GM12878 (cell line): ENCODE results near the gene GLOD5. TPM values are rescaled to one million over a fixed set of nuclear protein-coding genes. Genes with fewer than 3 reads are reported as not detected.

Experiments used
- ATAC-seq: fragments of 200-7000 bp; cut with Tn5 transposase; 3 replicates; pipeline ENCODE4 v1.9.1; 2020; ENCODE audit warnings: mild to moderate bottlenecking, moderate library complexity
- BruUV-seq: library from RNA; stranded (reverse); fragments of 400-500 nt; replicated peaks from 2 replicates; lab custom pipeline; 2021; lab: Mats Ljungman, UMichigan
- CTCF ChIA-PET: fragments of 300-600 bp; sonication (Branson Sonifier 250); formaldehyde crosslinking; extraction: SDS; loops from one replicate; lab custom pipeline; 2021; ENCODE audit warnings: inconsistent platforms; lab: Yijun Ruan, JAX
- POLR2A ChIA-PET: fragments of 350-600 bp; formaldehyde crosslinking; extraction: SDS; loops from one replicate; lab custom pipeline; 2021; ENCODE audit warnings: inconsistent platforms; lab: Charles Lee
- RAD21 ChIA-PET: fragments of 300-600 bp; sonication (Branson Sonifier 250); formaldehyde crosslinking; loops from one replicate; lab custom pipeline; 2023; ENCODE audit warnings: antibody characterized with exemption; ENCODE audit not compliant: unreplicated experiment; lab: Charles Lee
- SMC1A ChIA-PET: fragments of 300-600 bp; sonication (Branson Sonifier 250); formaldehyde crosslinking; loops from one replicate; lab custom pipeline; 2023; ENCODE audit not compliant: unreplicated experiment, uncharacterized antibody; lab: Charles Lee
- DNase-seq: peaks from one replicate; pipeline ENCODE4 v3.0.0-alpha.2; 2011; ENCODE audit warnings: low read depth, low spot score
- FAIRE-seq: peaks from 3 replicates; lab custom pipeline; 2011; peaks lifted over from hg19 to GRCh38; lab: Jason Lieb, UNC
- H2AFZ ChIP-seq: 2 replicates; pipeline ENCODE4 v1.6.0; 2011; ENCODE audit warnings: low read depth, low read length, control low read depth; ENCODE audit not compliant: control insufficient read depth
- H3K27ac ChIP-seq: 2 replicates; pipeline ENCODE4 v1.5.1; 2011; ENCODE audit warnings: control low read depth; ENCODE audit not compliant: control insufficient read depth, insufficient read depth
- H3K27me3 ChIP-seq, 2 experiments: replicated peaks in 1 of 2; 2 replicates each; pipeline versions ENCODE4 v1.6.0 to v1.6.1; 2011; ENCODE audit warnings: low read length in 1 of 2; ENCODE audit not compliant: control insufficient read depth in 2 of 2, insufficient read depth in 2 of 2
- H3K36me3 ChIP-seq, 2 experiments: 2 replicates each; pipeline ENCODE4 v1.5.1; 2011; ENCODE audit warnings: low read length in 1 of 2; ENCODE audit not compliant: control insufficient read depth in 2 of 2, insufficient read depth in 2 of 2
- H3K4me1 ChIP-seq: 2 replicates; pipeline ENCODE4 v1.6.1; 2011; ENCODE audit warnings: mild to moderate bottlenecking, low read length, moderate library complexity, mixed read lengths; ENCODE audit not compliant: control insufficient read depth, insufficient read depth
- H3K4me2 ChIP-seq: 2 replicates; pipeline ENCODE4 v1.6.0; 2011; ENCODE audit warnings: control low read depth; ENCODE audit not compliant: control insufficient read depth, insufficient read depth
- H3K4me3 ChIP-seq: fragments of 200-600 bp; sonication (generic); 2 replicates; pipeline ENCODE4 v1.5.1; 2016
- H3K79me2 ChIP-seq: 2 replicates; pipeline ENCODE4 v1.6.0; 2011; ENCODE audit warnings: low read length; ENCODE audit not compliant: control insufficient read depth, insufficient read depth
- H3K9ac ChIP-seq: 2 replicates; pipeline ENCODE4 v1.8.0; 2011; ENCODE audit warnings: low read length, control low read depth, mixed read lengths; ENCODE audit not compliant: control insufficient read depth, insufficient read depth
- H3K9me3 ChIP-seq: replicated peaks from 3 replicates; pipeline ENCODE4 v1.5.1; 2011; ENCODE audit warnings: mild to moderate bottlenecking, low read length; ENCODE audit not compliant: control insufficient read depth, insufficient read depth
- H4K20me1 ChIP-seq: 2 replicates; pipeline ENCODE4 v1.6.0; 2011; ENCODE audit not compliant: control insufficient read depth, insufficient read depth
- BCLAF1 ChIP-seq: fragments of 450-650 bp; IDR thresholded peaks from 2 replicates; pipeline ENCODE4 v1.6.1; 2017; ENCODE audit warnings: antibody characterized with exemption, mild to moderate bottlenecking, moderate library complexity
- KLF5 ChIP-seq: fragments of 450-650 bp; IDR thresholded peaks from 2 replicates; pipeline ENCODE4 v1.6.1; 2014; ENCODE audit warnings: mild to moderate bottlenecking; ENCODE audit not compliant: partially characterized antibody
- MYC ChIP-seq: IDR thresholded peaks from 2 replicates; pipeline ENCODE4 v1.6.1; 2011; ENCODE audit warnings: mild to moderate bottlenecking, low read length, moderate library complexity, inconsistent platforms; ENCODE audit not compliant: insufficient read depth, insufficient replicate concordance, insufficient read length, severe bottlenecking
- NBN ChIP-seq: fragments of 450-650 bp; IDR thresholded peaks from 2 replicates; pipeline ENCODE4 v1.6.1; 2016
- SIX5 ChIP-seq: IDR thresholded peaks from 2 replicates; pipeline ENCODE4 v1.6.1; 2011; ENCODE audit warnings: mild to moderate bottlenecking, low read depth, low read length, moderate library complexity; ENCODE audit not compliant: severe bottlenecking
- TCF3 ChIP-seq: IDR thresholded peaks from 2 replicates; pipeline ENCODE4 v1.6.1; 2012; ENCODE audit warnings: low read depth, mild to moderate bottlenecking, low read length, borderline replicate concordance; ENCODE audit not compliant: insufficient read depth
- ZNF384 ChIP-seq: IDR thresholded peaks from 2 replicates; pipeline ENCODE4 v1.6.1; 2012; ENCODE audit warnings: low read depth, mild to moderate bottlenecking, low read length, improper control_type of control experiment, borderline replicate concordance
- WGBS: methylation state at CpG from one replicate; pipeline ENCODE4 v1.1.6; 2016; ENCODE audit warnings: low lambda C conversion rate; ENCODE audit not compliant: insufficient replicate concordance, insufficient coverage; ENCODE audit errors: missing lambda C conversion rate; 5-methylcytosine and 5-hydroxymethylcytosine counted together
- in situ Hi-C: fragments of 300-500 bp; cut with MboI; formaldehyde crosslinking; loops from 9 replicates; pipeline ENCODE4 v1.14.3; 2018; ENCODE audit warnings: mixed read lengths
- intact Hi-C: fragments of 100-400 bp; cut with micrococcal nuclease; formaldehyde crosslinking; loops from one replicate; pipeline ENCODE4 v1.14.2; 2022; ENCODE audit not compliant: unreplicated experiment
- polyA plus RNA-seq, 11 experiments: library from polyadenylated mRNA; depleted of rRNA in 4 of 11; unstranded in 6 of 11; stranded (reverse) in 5 of 11; fragments of >200 nt; fragmentation: Nextera tagmentation in 4 of 11; fragmentation: Illumina TruSeq in 1 of 11; extraction: Ambion mirVana in 4 of 11; extraction: Trizol in 1 of 11; gene quantifications; 1 replicate in 1 of 11; 2 replicates in 10 of 11; pipeline versions ENCODE4 v1.2.1 to v1.2.3, GENCODE V29; 2011 to 2016; ENCODE audit warnings: inconsistent platforms in 2 of 11, missing spikeins in 2 of 11, low read depth in 1 of 11
- total RNA-seq, 4 experiments: library from RNA; depleted of rRNA in 3 of 4; stranded (reverse); fragments of >200 nt in 3 of 4; fragmentation: Illumina TruSeq in 1 of 4; extraction: Trizol in 1 of 4; gene quantifications; 2 replicates each; pipeline versions ENCODE4 v1.2.1 to v1.2.3, GENCODE V29; 2013 to 2021

Gene GLOD5
- total and polyA plus RNA-seq, 10 of the 15 experiments (the other 5 are each of a cell fraction or from before 2014, with no cell fraction given), result not detected

DNA sequence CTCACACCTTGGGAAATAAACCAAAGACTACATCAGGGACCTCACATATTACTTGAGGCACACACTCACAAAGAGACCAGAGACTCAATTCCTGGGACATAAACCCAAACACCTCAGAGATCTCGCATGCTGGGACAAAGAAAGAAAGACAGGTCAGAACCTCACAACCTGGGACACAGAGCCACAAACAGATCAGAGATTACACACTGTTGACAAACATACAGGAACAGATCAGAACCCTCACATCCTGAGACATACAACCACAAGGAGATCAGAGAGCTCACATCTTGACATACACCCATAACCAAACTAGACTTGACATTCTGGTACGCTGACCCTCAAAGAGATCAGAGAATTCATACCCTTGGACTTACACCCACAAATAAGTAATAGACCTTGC lies 47.7 kb upstream of the GLOD5 start:
- TF ChIP-seq NBN (no peak), SIX5 (no peak), ZNF384 (no peak), MYC (no peak)
- Histone ChIP-seq H3K9ac (no peak overlapping the region), H3K9me3 (no peaks in the 10 kb centered on the region; the same call in 2 of the 3 replicates), H3K4me2 (no peak overlapping the region), H3K27ac (no peak overlapping the region), H4K20me1 (no peaks in the 10 kb centered on the region), H3K36me3 (no peaks in the 10 kb centered on the region), H3K4me3 (no peak overlapping the region), H3K4me1 (no peaks in the 10 kb centered on the region), H3K79me2 (no peaks in the 10 kb centered on the region), H3K27me3 (no peaks in the 10 kb centered on the region), H2AFZ (no peak overlapping the region)
- CTCF ChIA-PET, result no interaction called here
- no peak for FAIRE-seq
- 38% methylated on average over 2 of the region's 2 CpGs for WGBS
- SMC1A ChIA-PET, result no interaction called here
- RAD21 ChIA-PET, result no interaction called here
- POLR2A ChIA-PET, result no interaction called here
- intact Hi-C loops (no loop called here), in situ Hi-C loops (no loop called here)
- no peak for DNase-seq
- no peak for ATAC-seq
- BruUV-seq, result no TSS peak

GRCh38 chrX:48714573-48714972 lies 47.0 kb upstream of the GLOD5 start:
- no TSS peak for BruUV-seq
- ChIA-PET RAD21 (no interaction called here), CTCF (no interaction called here), POLR2A (no interaction called here), SMC1A (no interaction called here)
- WGBS, result 66% methylated on average over 5 of the region's 5 CpGs
- intact Hi-C loops (no loop called here), in situ Hi-C loops (no loop called here)
- ATAC-seq (no peak), DNase-seq (no peak), FAIRE-seq (no peak)
- TF ChIP-seq KLF5, result no peak
- no peak for TF ChIP-seq BCLAF1
- no peak for TF ChIP-seq TCF3
- Histone ChIP-seq H3K9me3 (no peaks in the 10 kb centered on the region; the same call in 2 of the 3 replicates), H3K79me2 (no peaks in the 10 kb centered on the region), H3K4me1 (no peaks in the 10 kb centered on the region), H4K20me1 (no peaks in the 10 kb centered on the region), H3K4me3 (no peak overlapping the region), H3K36me3 (no peaks in the 10 kb centered on the region), H3K27ac (no peak overlapping the region), H3K27me3 (no peaks in the 10 kb centered on the region), H3K9ac (no peak overlapping the region), H2AFZ (no peak overlapping the region), H3K4me2 (no peak overlapping the region)
